Spleen (tissue), 7 donors: Measurements from ENCODE around the gene PGM5.

ENCODE experiments used
- CTCF ChIP-seq, 11 experiments: fragments of 200-600 bp in 7 of 11; fragments of 450-650 bp in 4 of 11; sonication (generic) in 4 of 11; IDR thresholded peaks in 8 of 11; conservative IDR thresholded peaks in 3 of 11; 1 replicate in 7 of 11; 2 replicates in 4 of 11; pipeline versions ENCODE4 v1.4.0 to v1.8.0; 2016 to 2021; ENCODE audit warnings: antibody characterized with exemption in 11 of 11, inconsistent platforms in 4 of 11, mild to moderate bottlenecking in 1 of 11
- POLR2A ChIP-seq, 3 donors: fragments of 450-650 bp; IDR thresholded peaks; one replicate each; pipeline ENCODE4 v1.5.1; 2017; ENCODE audit warnings: antibody characterized with exemption in 3 of 3, mild to moderate bottlenecking in 1 of 3
- POLR2AphosphoS5 ChIP-seq, 3 donors: sonication (generic); formaldehyde crosslinking; IDR thresholded peaks; one replicate each; pipeline ENCODE4 v1.5.1; 2017; ENCODE audit warnings: antibody characterized with exemption in 3 of 3
- donor health status: DM: no; HTN: no; CAD: no; lungs with moderate emphysema.
- donor health status: DM: no; HTN: no; CAD: no.
- donor health status: DM: no; HTN: no; CAD: no.

GRCh38 chr9:68493958-68494577 is 137.7 kb downstream of the PGM5 start:
- TF ChIP-seq POLR2AphosphoS5 (IDR thresholded peaks at IDR 0.05) (no peak), POLR2A (IDR thresholded peaks at IDR 0.05) (no peak), CTCF (IDR thresholded peaks at IDR 0.05 in 8 of 11, conservative IDR thresholded peaks at IDR 0.05 in 3 of 11) (no peak)
